ENCODE results near the gene USP13. TPM values are rescaled to one million over a fixed set of nuclear protein-coding genes. Genes with fewer than 3 reads are reported as not detected.

Gene USP13
- total RNA-seq, 2 donors from 2014 or later = 6.5 to 10.3 TPM

DNA sequence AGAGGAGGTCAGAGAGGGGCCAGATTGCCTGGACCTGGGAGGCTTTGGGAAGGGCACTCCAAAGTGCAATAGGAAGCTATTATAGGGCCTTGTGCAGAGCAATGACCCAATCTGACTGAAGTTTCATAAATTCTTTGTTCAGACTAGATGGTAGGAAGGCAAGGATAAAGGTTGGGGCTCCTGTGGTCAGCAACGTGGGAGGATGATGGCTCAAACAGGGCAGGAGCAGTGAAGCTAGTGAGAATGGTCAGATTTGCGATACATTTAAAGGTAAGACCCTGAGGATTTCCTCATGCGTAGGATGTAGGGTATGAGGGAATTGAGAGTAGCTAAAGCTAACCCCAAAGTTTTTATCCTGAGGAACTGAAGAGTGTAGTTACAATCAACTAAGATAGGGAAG, 139.0 kb downstream of the USP13 start:
- Mint-ChIP-seq H3K9me3 (peaks cover 0 to 4% of the 10 kb centered on the region in 2 donors), H3K36me3 (peaks cover 0 to 4% of the 10 kb centered on the region in 2 donors), H3K27ac (no peak overlapping the region)
- no peak for ATAC-seq
- DNase-seq (ENCODE audit: low spot score in 2 of 2) = no peak

DNA sequence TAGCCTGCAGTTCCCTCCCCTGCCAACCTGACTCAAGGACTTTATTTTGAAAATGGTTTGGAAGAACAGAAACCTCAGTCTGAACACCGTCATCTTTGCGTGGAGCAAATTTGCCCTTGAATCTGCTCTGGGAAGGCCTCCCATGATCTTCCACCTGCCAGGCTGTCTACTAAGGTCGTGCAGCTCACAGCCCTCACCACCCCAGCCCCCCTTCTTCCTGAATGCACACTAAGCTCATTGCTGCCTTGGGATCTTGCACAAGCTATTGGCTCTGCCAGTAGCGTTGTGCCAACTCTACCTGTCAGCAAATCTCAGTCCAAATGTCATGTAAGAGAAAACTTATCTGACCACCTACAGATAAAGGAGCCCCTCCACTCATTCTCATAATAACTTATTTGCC, 141.5 kb downstream of the USP13 start:
- no peaks in the 10 kb centered on the region for H3K36me3 Mint-ChIP-seq
- no peak overlapping the region for H3K27ac Mint-ChIP-seq
- peaks cover 0 to 4% of the 10 kb centered on the region in 2 donors for H3K9me3 Mint-ChIP-seq
- ATAC-seq (no peak), DNase-seq (ENCODE audit: low spot score in 2 of 2) (no peak)

DNA sequence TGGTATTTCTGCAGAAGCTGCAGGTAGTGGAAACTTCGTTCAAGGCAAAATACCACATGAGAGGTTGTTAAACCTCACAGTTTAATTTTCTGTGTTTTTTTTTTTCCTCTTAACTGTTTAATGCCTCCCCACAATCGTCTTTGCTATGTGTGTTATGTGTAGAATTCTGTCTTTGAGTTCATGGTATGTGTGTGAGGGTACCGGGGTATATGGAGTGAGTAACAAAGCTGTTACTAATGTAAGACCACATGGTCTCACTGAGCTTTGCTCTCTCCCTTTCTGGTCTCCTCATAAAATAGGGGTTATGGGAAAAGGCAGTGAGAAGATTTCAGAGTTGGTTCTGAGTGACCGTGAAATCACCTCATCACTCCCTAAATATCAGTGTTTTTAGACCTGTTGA, 143.6 kb downstream of the USP13 start:
- H3K9me3 Mint-ChIP-seq = peaks cover 0 to 4% of the 10 kb centered on the region in 2 donors
- no peak for ATAC-seq
- DNase-seq (ENCODE audit: low spot score in 2 of 2) = no peak
- H3K36me3 Mint-ChIP-seq = no peaks in the 10 kb centered on the region
- H3K27ac Mint-ChIP-seq = no peak overlapping the region

DNA sequence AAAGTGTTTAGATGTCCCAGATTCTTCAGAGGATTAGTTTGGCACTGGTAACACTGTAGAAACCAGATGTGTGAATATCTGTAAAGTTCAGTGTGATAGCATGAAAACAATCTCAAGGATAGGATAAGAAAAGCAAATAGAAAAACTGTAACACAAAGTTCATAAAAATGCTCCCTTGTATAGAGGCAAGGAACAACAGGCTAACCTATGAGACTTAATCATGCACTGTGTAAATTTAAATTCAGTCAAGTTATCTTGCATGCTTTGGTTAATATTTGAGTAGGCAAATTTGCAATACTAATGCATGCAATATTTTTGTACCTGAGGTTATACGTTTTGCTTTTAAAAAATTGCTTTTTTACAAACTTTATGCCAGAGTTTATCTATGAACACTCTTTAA, 144.4 kb downstream of the USP13 start:
- no peak for ATAC-seq
- Mint-ChIP-seq H3K9me3 (no peaks in the 10 kb centered on the region), H3K27ac (no peak overlapping the region), H3K36me3 (no peaks in the 10 kb centered on the region)
- DNase-seq (ENCODE audit: low spot score in 2 of 2) = no peak

DNA sequence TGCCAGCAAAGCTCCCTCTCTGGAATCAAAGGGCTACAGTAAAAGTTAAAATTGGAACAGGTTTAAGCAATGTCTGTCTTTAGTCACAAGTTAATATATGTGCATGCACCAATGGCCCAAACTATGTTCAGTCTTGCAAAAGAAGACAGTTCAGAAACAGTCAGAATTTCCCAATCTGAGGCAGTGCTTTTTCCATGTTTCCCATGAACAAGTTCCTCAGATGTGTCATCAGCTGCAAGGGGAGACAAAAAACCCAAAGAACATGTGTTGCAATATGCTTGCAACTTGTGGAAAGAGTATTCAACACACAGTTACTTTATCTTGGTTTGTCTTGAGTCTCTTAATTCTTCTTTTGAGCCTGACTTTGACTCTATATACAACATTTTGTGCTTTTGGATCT, 148.4 kb downstream of the USP13 start:
- DNase-seq (ENCODE audit: low spot score in 2 of 2) (no peak), ATAC-seq (no peak)
- Mint-ChIP-seq H3K36me3 (no peaks in the 10 kb centered on the region), H3K9me3 (no peaks in the 10 kb centered on the region), H3K27ac (no peak overlapping the region)

DNA sequence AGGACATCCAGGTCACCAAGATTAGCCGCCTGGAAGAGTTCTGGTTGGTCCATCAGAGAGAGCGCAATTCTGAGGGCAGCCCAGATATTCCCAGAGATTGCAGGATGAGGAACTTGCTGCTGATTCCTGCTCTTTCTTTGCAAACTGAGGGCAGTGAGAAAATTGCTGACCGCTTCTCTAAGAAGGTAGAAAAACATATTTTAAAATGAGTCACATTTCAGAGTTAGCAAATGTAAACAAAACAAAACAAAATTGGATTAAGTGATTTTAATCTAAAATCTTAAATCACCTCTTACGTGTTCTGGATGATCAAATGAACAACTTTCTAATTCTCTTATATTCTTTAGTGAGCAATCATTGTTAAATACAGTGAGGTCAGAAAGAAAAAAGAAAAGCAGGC, 149.0 kb downstream of the USP13 start:
- H3K36me3 Mint-ChIP-seq = no peaks in the 10 kb centered on the region
- DNase-seq (ENCODE audit: low spot score in 2 of 2) = no peak
- no peak for ATAC-seq
- no peaks in the 10 kb centered on the region for H3K9me3 Mint-ChIP-seq
- no peak overlapping the region for H3K27ac Mint-ChIP-seq

DNA sequence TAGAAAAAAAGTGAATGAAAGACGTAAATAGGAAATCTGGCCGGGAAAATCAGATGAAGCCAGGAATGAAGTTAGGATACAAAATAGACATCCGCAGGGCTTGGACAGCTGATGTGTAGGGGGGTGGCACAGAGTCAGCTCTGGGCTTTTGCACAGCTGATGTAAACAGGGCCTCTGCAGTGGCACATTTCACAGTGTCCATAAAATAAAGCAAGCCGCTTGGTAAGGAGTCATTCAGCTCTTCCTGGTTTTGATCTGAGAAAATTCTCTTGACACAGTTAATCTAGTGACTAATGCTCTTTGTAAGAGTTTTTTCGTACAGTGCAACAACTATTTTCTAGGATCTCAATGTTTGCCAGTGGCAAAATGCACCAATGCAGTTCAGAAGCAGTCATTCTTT, 153.3 kb downstream of the USP13 start:
- Mint-ChIP-seq H3K36me3 (no peaks in the 10 kb centered on the region), H3K9me3 (no peaks in the 10 kb centered on the region), H3K27ac (no peak overlapping the region)
- ATAC-seq = no peak
- DNase-seq (ENCODE audit: low spot score in 2 of 2) = no peak

DNA sequence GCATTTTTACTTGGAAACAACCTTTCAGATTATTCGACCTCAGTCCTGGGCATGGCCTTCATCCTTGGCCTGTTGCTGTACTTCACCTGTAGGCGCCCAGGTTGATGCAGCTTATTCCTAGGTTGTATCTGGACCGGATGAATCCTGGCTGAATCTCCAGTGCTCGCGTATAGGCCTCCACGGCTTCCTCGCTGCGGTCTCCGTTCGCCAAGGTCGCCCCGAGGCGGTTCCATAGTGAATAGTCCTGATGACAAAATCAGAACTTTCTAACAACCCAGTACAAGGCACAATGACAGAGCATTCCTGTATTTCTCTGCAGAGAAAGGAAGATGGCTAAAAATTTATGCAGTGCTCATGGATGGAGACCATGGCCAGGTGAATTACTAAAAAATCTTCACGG, 154.7 kb downstream of the USP13 start:
- no peak for ATAC-seq

DNA sequence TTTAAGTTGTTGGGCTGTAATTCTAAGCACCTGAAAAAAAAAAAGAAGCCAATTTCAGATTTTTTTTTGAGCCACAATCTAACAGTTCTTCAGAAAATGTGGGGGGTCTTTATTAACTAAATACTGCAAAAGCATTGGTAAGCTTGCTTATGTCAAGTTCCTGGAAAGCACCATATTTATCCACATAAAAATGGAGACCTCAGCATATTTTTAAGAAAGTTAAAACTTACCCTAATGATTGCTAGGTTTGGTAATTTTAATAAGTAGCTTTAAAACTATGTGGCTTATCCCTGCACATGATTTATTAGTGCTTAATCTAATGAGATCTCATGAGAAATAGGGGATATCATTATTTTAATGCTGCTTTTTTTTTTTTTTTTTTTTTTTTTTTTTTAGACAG, 156.8 kb downstream of the USP13 start:
- no peak for DNase-seq (ENCODE audit: low spot score in 2 of 2)
- Mint-ChIP-seq H3K36me3 (no peaks in the 10 kb centered on the region), H3K9me3 (no peaks in the 10 kb centered on the region), H3K27ac (no peak overlapping the region)
- no peak for ATAC-seq

More for the DNA sequence above, 154.7 kb downstream of the USP13 start:
- no peak overlapping the region for H3K27ac Mint-ChIP-seq
- DNase-seq (ENCODE audit: low spot score in 2 of 2) = no peak
- H3K36me3 Mint-ChIP-seq = no peaks in the 10 kb centered on the region
- H3K9me3 Mint-ChIP-seq = no peaks in the 10 kb centered on the region

DNA sequence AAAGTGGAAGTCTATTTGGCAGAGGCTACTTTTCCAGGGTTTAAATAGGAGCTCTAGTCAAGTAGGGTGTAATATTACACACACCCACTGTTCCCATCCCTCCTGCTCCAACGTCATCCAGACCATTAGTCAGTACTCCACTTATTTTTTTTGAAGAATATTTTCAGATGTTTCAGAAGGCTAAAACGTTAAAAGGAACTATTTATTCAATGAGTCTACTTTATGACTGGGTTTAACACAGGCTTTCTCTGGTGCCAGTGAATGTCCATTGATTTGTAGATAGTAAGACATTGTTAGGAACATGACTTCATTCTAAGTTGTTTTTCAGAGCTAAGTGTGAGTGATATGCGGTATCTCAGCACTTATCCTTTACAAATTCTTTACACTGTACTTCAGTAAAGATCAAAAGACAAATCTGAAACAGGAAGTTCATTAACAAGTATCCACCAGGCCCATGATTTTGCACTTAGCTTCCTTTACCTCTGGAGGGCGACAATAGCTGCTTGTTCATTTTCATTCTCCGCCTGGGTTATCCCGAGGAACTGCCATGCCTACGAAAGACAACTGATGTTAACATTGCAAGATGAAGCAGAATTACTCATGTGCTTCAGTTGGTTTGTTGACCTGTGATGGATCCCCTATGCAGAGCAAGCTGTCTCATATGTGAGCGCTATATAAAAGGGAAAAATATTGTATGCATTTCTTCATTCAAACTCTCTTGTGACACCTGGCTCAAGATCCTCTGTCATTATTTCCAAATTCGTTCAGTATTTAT, 158.7 kb downstream of the USP13 start:
- no peak overlapping the region for H3K27ac Mint-ChIP-seq
- H3K9me3 Mint-ChIP-seq = no peaks in the 10 kb centered on the region
- H3K36me3 Mint-ChIP-seq = no peaks in the 10 kb centered on the region
- ATAC-seq (peak; percentile 34 to 52), DNase-seq (ENCODE audit: low spot score in 2 of 2) (peak in 1 of 2 donors; percentile 9)

DNA sequence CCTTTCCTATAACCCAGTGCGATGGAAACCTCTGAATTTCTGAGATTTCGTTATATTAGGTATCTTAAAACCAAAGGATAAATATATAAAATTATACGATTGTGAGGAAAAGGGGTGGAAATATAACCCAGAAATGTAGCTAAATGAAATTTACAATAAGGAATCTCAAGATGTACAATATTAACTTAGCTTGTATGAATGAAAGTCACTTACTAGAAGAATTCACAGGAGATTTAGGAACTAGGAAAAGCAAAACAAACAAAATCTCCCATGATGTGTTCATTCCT, 159.2 kb downstream of the USP13 start:
- no peak overlapping the region for H3K27ac Mint-ChIP-seq

DNA sequence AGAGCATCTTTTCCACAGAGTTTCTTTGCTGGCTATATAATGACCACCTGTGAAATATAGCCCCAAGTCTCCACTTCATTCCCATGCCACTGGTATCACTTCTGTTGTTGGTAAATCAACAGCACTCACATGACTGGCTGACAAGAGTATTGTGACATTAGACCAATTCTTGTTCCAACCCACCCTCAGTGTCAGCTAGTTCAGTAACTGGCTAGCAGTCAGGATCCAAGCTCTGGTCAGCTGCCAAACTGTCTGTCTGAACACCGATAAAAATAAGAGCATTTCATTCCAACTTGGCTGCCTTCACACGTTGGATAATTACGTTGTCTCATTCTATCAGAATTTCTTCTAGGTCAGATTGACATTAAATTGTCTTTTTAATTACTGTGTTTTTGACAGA, 166.5 kb downstream of the USP13 start:
- H3K27ac Mint-ChIP-seq = no peak overlapping the region
- ATAC-seq (no peak), DNase-seq (ENCODE audit: low spot score in 2 of 2) (no peak)
- no peaks in the 10 kb centered on the region for H3K9me3 Mint-ChIP-seq
- H3K36me3 Mint-ChIP-seq = no peaks in the 10 kb centered on the region

More for the DNA sequence above, 159.2 kb downstream of the USP13 start:
- DNase-seq (ENCODE audit: low spot score in 2 of 2) (no peak), ATAC-seq (no peak)
- no peaks in the 10 kb centered on the region for H3K36me3 Mint-ChIP-seq
- H3K9me3 Mint-ChIP-seq = no peaks in the 10 kb centered on the region

DNA sequence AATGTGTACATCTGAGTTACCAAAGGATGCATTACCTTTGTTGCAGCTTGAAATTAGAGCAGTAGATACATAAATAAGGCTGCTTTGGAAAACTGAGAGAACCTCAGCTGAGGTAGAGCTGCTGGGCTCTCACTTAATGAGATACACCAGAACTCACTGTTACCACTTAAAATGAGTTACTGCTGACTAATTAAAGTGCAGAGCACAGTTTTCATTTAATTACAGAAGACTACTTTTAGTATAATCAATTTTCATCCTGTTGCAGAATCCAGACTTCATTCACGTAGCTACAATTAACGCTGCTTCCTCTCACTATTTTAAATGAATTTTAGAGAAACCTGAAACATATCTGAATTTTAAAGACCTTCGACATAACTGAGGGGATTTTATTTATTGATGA, 169.5 kb downstream of the USP13 start:
- H3K27ac Mint-ChIP-seq = no peak overlapping the region
- H3K36me3 Mint-ChIP-seq = no peaks in the 10 kb centered on the region
- ATAC-seq = no peak
- no peak for DNase-seq (ENCODE audit: low spot score in 2 of 2)
- H3K9me3 Mint-ChIP-seq = no peaks in the 10 kb centered on the region

DNA sequence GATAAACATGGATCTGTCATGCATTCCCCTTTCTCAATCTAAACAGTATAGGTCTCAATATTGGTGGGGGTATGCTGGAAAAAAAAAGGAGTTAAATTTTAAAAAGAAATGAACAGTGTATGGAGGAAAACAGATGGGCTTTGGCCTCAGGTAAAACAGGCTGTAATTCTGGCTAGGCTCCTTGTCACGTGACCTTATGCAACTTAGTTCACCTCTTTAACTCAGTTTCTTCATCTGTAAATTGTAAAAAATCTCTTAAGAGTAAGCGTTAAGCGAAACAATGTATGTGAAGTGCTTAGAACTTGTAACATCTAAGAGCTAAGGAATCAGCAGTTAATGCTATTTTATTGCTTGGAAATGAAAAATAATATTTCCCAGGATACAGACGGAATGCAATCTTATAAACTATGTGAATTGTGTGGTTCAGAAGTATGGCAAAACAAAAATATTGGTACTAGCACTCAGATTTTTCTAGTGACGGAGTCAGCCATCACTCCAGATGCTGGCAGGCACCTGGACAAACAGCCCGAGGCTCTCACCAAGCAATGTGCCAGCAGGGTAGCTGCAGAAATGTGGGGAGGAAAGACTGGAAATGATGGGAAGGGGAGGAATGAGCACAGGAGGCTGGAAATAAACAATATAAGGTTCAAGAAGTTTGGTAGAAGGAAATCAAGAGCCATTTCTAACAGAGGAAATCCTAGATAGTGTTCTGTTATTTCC, 172.8 kb downstream of the USP13 start:
- H3K27ac Mint-ChIP-seq = peak overlapping the region in 1 of 2 donors; percentile 56
- no peaks in the 10 kb centered on the region for H3K36me3 Mint-ChIP-seq
- DNase-seq (ENCODE audit: low spot score in 2 of 2) (no peak), ATAC-seq (no peak)
- no peaks in the 10 kb centered on the region for H3K9me3 Mint-ChIP-seq

DNA sequence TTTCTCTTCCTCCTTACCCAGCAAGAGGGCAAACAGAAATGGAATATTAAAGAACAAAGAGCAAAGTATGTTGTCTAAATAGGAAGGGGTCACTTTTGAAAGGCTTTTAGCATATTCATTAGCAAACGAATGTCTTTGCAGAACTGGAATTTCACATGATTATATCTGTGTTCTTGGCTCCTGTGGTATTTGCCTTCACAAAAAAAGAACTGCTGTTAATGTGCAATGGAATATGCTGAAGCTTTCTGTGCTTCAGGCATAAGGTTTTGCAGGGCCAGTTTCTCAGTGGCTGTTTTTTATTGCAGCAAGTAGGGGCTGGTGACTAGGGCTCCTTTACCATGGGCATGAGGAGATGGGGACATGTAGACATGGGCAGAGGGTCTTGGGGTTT, 173.4 kb downstream of the USP13 start:
- peak overlapping the region in 1 of 2 donors; percentile 56 for H3K27ac Mint-ChIP-seq
- H3K36me3 Mint-ChIP-seq = no peaks in the 10 kb centered on the region
- no peak for DNase-seq (ENCODE audit: low spot score in 2 of 2)
- no peak for ATAC-seq
- H3K9me3 Mint-ChIP-seq = no peaks in the 10 kb centered on the region

DNA sequence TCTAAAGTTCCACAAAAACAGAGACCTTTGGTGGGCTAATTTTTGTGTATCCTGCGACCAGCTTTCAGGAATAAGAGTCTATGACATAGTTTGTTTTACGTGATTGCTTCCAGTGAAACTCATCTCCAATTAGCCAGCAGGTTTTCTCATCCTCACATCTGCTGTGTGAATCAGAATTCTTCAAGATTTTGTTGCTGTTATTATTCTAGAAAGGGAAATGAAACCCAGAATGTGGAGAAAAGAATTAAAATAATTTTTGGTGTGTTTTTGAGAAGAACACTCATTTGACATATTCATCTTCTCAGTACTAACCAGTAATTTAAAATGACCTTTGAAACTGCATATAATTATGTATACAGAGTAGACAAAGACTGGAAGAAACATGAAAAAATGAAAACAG, 175.9 kb downstream of the USP13 start:
- Mint-ChIP-seq H3K36me3 (no peaks in the 10 kb centered on the region), H3K27ac (no peak overlapping the region), H3K9me3 (no peaks in the 10 kb centered on the region)
- DNase-seq (ENCODE audit: low spot score in 2 of 2) = no peak
- no peak for ATAC-seq

DNA sequence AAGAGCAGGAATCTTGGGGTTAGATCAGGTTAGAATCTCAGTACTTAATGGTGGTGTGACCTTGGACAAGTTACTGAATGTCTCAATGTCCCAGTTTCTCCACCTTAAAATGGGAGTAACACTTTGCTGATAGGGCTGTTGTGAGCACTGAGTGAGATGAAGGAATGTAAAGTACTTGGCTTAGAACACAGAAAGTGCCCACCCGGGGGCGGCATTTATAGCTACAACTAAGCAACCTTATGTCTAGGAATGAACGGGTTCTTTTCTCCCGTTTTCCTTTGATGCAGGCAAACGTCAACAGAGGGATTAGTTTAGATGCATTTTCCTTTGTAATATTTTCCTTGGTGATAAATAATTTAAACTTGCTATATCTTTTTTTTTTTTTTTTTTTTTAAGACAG, 176.6 kb downstream of the USP13 start:
- ATAC-seq (no peak), DNase-seq (ENCODE audit: low spot score in 2 of 2) (no peak)
- Mint-ChIP-seq H3K36me3 (no peaks in the 10 kb centered on the region), H3K27ac (no peak overlapping the region), H3K9me3 (no peaks in the 10 kb centered on the region)

DNA sequence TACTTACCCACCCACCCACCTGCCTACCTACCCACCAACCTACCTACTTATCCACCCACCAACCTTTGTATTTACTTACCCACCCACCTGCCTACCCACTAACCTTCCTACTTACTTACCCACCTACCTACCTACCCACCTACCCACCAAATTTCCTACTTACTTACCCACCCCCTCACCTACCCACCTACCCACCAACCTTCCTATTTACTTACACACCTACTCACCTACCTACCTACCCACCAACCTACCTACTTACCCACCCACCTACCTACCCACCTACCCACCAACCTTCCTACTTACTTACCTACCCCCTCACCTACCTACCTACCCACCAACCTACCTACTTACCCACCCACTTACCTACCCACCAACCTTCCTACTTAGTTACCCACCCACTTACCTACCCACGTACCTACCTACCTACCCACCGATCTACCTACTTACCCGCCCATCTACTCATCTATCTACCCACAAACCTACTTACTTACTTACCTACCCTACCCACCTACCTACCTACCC, 179.6 kb downstream of the USP13 start:
- H3K9me3 Mint-ChIP-seq = no peaks in the 10 kb centered on the region
- H3K36me3 Mint-ChIP-seq = no peaks in the 10 kb centered on the region
- no peak for ATAC-seq

More for the DNA sequence above, 179.6 kb downstream of the USP13 start:
- no peak for DNase-seq (ENCODE audit: low spot score in 2 of 2)
- H3K27ac Mint-ChIP-seq = no peak overlapping the region

Data from activated naive CD4-positive, alpha-beta T cell treated with anti-CD3 and anti-CD28 coated beads, Interleukin-2, amount 50 U/mL, for 72 hours (primary cell).